ENCODE results near the gene ZNF142. TPM values are rescaled to one million over a fixed set of nuclear protein-coding genes. Genes with fewer than 3 reads are reported as not detected.

Gene ZNF142
- total and polyA plus RNA-seq, 9 of the 15 experiments (the other 6 are each of a cell fraction or from before 2014, with no cell fraction given), result 0.50 to 26.1 (median 4.5) TPM

DNA sequence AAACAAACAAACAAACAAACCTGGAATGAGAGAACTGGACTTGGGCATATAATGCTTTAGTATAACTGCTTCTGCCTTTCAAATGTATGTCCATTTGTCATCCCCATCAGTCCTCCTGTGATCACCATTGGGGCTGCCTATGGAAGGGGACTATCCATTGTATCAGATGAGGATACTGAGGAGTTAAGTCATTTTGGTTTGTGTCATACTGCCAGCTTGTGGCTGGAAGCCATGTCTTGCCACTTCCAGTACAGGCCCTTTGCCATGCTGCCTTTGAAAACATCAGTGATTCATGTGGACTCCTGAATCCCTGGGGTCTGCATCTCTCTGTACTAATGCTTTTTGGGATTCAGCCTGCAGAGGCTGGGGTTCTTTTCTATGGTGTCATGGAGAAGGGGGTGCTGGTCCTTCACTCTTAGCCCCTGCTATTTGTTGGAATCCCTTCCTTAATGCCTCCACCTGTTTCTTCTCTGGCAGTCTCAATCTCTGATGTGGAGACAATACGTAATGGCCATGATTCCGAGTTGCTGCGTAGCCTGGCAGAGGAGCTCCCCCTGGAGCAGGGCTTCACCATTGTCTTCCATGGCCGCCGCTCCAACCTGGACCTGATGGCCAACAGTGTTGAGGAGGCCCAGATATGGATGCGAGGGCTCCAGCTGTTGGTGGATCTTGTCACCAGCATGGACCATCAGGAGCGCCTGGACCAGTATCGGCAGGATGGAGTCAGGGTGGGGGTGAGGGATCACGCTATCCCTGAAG, 41.1 kb downstream of the ZNF142 start:
- POLR2A ChIA-PET, result interaction anchor here (0.6 to 0.7 kb wide), 2 partner anchors 9 to 325 kb away, joined by 3 read pairs; no protein-coding TSS in a partner anchor
- H4K20me1 ChIP-seq (replicated peaks; ENCODE audit: control insufficient read depth, insufficient read depth, low read length), result no peaks in the 10 kb centered on the region
- H3K36me3 ChIP-seq (ENCODE audit: control insufficient read depth, insufficient read depth, low read length), result no peaks in the 10 kb centered on the region
- DNase-seq (ENCODE audit: extremely low read depth in 1 of 4, low spot score in 3 of 4), result no peak
- no TSS peak for BruUV-seq (replicated peaks)
- no peak overlapping the region for H3K27ac ChIP-seq (ENCODE audit: extremely low read depth, low read depth, low read length)
- H3K27me3 ChIP-seq (ENCODE audit: control insufficient read depth in 2 of 2, insufficient read depth in 2 of 2, low read length in 2 of 2), result peaks cover 0 to 4% of the 10 kb centered on the region in 2 experiments; a peak in 2 of 5 replicates
- H3K4me1 ChIP-seq (replicated peaks in 1 of 2; ENCODE audit: control insufficient read depth in 2 of 2, insufficient read depth in 2 of 2, low read length in 2 of 2), result no peaks in the 10 kb centered on the region; a peak in 1 of 5 replicates
- in situ Hi-C loops (cut with MboI), result no loop called here
- no peak overlapping the region for H3K4me2 ChIP-seq (ENCODE audit: insufficient read depth, low read length)
- no peak overlapping the region for H3K9ac ChIP-seq (ENCODE audit: insufficient read depth in 1 of 2, low read depth in 2 of 2, low read length in 2 of 2)
- no peaks in the 10 kb centered on the region for H3K9me1 ChIP-seq (ENCODE audit: control insufficient read depth, insufficient read depth, low read length)
- FAIRE-seq, result no peak
- no peak overlapping the region for H3K4me3 ChIP-seq
- 14% methylated on average over 8 of the region's 9 CpGs for WGBS (ENCODE audit: insufficient coverage, low coverage, missing lambda C conversion rate)
- H2AFZ ChIP-seq (ENCODE audit: low read depth, low read length), result no peak overlapping the region
- no peaks in the 10 kb centered on the region for H3K9me3 ChIP-seq (replicated peaks; ENCODE audit: control insufficient read depth, insufficient read depth, low read depth, low read length)
- CTCF ChIA-PET (ENCODE audit: low intra/inter-chr PET ratio), result no interaction called here
- intact Hi-C loops (cut with micrococcal nuclease), result no loop called here
- no peaks in the 10 kb centered on the region for H3K79me2 ChIP-seq (ENCODE audit: control insufficient read depth, insufficient read depth, low read length)
- peak; percentile 78 for ATAC-seq
- TF ChIP-seq KAT2B (IDR thresholded peaks at IDR 0.05; ENCODE audit: low read depth, low read length) (no peak), DDX20 (tag; IDR thresholded peaks at IDR 0.05; ENCODE audit: low read depth) (no peak), NCOR1 (IDR thresholded peaks at IDR 0.05) (no peak), YY1 (IDR thresholded peaks at IDR 0.05; ENCODE audit: borderline replicate concordance in 1 of 3, control insufficient read depth in 1 of 3, extremely low read depth in 1 of 3, insufficient read depth in 3 of 3, insufficient read length in 1 of 3, insufficient replicate concordance in 2 of 3, low read depth in 1 of 3, low read length in 2 of 3) (peak in 1 of 3 experiments; percentile 33), OTX1 (CRISPR knock-in tag; IDR thresholded peaks at IDR 0.05) (no peak)
- TF ChIP-seq, protein P1, sequence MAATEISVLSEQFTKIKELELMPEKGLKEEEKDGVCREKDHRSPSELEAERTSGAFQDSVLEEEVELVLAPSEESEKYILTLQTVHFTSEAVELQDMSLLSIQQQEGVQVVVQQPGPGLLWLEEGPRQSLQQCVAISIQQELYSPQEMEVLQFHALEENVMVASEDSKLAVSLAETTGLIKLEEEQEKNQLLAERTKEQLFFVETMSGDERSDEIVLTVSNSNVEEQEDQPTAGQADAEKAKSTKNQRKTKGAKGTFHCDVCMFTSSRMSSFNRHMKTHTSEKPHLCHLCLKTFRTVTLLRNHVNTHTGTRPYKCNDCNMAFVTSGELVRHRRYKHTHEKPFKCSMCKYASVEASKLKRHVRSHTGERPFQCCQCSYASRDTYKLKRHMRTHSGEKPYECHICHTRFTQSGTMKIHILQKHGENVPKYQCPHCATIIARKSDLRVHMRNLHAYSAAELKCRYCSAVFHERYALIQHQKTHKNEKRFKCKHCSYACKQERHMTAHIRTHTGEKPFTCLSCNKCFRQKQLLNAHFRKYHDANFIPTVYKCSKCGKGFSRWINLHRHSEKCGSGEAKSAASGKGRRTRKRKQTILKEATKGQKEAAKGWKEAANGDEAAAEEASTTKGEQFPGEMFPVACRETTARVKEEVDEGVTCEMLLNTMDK (IDR thresholded peaks at IDR 0.05; ENCODE audit: borderline replicate concordance, insufficient read depth, low read depth, low read length, poor library complexity, severe bottlenecking), result no peak
- TF ChIP-seq, protein P2, sequence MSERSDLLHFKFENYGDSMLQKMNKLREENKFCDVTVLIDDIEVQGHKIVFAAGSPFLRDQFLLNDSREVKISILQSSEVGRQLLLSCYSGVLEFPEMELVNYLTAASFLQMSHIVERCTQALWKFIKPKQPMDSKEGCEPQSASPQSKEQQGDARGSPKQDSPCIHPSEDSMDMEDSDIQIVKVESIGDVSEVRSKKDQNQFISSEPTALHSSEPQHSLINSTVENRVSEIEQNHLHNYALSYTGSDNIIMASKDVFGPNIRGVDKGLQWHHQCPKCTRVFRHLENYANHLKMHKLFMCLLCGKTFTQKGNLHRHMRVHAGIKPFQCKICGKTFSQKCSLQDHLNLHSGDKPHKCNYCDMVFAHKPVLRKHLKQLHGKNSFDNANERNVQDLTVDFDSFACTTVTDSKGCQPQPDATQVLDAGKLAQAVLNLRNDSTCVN (CRISPR knock-in tag; IDR thresholded peaks at IDR 0.05), result no peak
- TF ChIP-seq, protein P3, sequence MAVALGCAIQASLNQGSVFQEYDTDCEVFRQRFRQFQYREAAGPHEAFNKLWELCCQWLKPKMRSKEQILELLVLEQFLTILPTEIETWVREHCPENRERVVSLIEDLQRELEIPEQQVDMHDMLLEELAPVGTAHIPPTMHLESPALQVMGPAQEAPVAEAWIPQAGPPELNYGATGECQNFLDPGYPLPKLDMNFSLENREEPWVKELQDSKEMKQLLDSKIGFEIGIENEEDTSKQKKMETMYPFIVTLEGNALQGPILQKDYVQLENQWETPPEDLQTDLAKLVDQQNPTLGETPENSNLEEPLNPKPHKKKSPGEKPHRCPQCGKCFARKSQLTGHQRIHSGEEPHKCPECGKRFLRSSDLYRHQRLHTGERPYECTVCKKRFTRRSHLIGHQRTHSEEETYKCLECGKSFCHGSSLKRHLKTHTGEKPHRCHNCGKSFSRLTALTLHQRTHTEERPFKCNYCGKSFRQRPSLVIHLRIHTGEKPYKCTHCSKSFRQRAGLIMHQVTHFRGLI (CRISPR knock-in tag; IDR thresholded peaks at IDR 0.05), result no peak
- TF ChIP-seq, protein P4, sequence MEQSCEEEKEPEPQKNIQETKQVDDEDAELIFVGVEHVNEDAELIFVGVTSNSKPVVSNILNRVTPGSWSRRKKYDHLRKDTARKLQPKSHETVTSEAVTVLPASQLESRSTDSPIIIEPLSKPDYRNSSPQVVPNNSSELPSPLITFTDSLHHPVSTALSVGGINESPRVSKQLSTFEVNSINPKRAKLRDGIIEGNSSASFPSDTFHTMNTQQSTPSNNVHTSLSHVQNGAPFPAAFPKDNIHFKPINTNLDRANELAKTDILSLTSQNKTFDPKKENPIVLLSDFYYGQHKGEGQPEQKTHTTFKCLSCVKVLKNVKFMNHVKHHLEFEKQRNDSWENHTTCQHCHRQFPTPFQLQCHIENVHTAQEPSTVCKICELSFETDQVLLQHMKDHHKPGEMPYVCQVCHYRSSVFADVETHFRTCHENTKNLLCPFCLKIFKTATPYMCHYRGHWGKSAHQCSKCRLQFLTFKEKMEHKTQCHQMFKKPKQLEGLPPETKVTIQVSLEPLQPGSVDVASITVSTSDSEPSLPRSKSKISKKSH (CRISPR knock-in tag; IDR thresholded peaks at IDR 0.05), result no peak
- TF ChIP-seq, protein P5, sequence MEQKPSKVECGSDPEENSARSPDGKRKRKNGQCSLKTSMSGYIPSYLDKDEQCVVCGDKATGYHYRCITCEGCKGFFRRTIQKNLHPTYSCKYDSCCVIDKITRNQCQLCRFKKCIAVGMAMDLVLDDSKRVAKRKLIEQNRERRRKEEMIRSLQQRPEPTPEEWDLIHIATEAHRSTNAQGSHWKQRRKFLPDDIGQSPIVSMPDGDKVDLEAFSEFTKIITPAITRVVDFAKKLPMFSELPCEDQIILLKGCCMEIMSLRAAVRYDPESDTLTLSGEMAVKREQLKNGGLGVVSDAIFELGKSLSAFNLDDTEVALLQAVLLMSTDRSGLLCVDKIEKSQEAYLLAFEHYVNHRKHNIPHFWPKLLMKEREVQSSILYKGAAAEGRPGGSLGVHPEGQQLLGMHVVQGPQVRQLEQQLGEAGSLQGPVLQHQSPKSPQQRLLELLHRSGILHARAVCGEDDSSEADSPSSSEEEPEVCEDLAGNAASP (IDR thresholded peaks at IDR 0.05), result no peak

Measured in K562 (cell line).